ENCODE measurements around the gene ARHGAP21.
"Not testable (repeated sequence)": the region's sequence is repeated elsewhere in the genome, so short reads cannot be mapped to it uniquely, and the experiment has no call there.

The ARHGAP21 gene

GRCh38 chr10:24723788-24724380, at the start of gene ARHGAP21:
TSS of gene ARHGAP21 (minus strand) at chr10:24723887. CDS start at chr10:24721899, 1,988 bp downstream.
- DNase-seq, result peak; percentile 74

- no peak for DNase-seq
These were observed 48.4 kb upstream of the ARHGAP21 start for GRCh38 chr10:24771943-24772694.

- not testable (repeated sequence) for DNase-seq
These were observed 41.3 kb upstream of the ARHGAP21 start for GRCh38 chr10:24764991-24765390.

DNA sequence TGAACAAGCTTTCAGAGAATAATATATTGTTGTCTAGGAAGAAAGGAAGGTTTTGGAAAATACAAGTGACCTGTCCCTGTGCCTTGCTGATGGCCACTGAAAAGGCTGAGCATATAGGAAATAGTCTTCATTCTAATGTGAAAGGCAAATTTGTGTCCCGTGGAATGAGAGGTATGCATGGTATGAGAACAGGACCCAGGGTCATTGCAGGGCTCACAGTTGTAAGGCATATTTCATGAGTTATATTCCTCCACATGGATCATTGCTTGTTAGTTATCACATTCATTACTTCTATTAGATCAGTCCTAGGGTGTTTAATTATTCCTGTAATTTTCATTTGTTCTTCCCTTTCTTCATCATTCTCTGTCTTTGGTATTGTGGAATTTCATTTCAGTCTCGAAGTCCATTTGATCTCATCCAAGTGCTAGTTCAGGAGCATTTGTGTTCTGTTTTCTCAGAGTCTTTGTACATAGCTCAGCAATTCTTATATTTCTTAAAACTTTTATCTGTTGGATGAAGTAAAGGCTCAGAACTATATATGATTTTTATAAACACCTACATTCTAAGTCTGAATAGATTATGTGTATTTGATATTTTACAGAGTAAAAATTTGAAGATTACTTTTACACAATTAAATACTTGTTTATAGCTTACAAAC, 39.4 kb upstream of the ARHGAP21 start:
- no peak for DNase-seq

DNA sequence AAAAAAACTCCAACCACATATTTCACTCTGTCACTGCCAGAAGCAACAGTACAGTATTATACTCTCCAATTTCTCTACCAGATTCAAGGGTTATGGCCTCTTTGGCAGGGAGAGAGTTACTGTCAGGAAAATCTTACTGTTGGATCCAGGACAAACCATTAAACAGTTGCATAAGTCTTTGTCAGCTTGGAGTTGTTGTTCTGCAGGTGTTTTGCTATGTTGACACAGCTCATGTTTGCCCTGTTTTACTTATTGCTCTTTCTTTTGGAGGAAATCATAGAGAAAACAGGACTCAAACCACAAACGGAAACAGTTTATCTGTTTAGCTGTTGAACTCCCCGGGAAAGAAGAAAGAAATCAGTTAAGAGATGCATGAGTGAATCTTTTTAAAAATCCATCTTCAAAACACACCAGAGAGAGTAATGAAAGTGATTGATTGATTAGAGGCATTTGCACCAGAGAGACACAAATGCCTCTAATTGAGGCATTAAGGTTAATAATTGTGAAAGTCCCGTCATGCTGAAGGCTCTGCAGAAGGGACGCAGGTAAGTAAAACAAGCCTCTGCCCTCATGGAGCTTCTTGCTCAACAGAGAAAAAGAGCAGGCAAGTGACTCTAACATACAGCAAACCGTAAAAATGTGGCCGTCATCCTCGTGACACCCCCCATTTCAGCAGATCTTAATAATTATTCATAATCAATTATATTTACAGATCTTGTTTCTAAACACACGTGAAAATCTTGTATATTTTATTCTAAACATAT, 38.7 kb upstream of the ARHGAP21 start:
- DNase-seq, result no peak

DNA sequence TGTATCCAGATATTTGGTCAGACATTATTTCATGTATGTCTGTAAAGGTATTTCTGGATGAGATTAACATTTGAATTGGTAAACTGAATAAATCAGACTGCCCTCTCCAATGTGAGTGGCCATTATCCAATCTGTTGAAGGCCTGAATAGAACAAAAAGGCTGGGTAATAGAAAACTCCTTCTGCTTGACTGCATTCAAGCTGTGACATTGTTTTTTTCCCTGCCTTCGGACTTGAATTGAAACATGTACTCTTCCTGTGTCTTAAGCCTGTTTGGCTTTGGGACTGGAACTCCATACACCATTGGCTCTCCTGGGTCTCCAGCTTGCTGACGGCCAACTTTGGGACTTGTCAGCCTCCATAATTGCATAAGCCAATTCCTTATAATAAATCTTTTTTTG, 36.0 kb upstream of the ARHGAP21 start:
- DNase-seq, result no peak

GRCh38 chr10:24758254-24758653, 34.6 kb upstream of the ARHGAP21 start:
- DNase-seq, result not testable (repeated sequence)

DNA sequence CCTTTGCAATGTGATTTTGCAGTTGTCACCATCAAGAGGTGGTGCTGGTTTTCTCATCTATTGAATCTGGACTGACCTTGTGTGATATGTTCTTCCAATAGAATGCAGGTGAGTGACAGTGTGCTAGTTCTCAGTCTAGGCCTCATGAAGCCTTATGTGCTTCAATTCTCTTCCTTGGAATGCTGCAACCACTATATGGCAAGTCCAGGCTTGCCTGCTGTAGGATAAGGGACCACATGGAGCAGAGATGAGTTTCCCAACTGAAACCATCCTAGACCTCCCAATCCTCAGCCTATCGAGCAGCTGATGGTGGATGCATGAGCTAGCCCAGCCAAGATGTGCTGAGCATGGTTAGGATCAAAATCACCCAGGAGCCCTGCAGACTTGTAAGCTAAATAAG, 32.6 kb upstream of the ARHGAP21 start:
- DNase-seq, result no peak

- no peak for DNase-seq
These were observed 28.0 kb upstream of the ARHGAP21 start for GRCh38 chr10:24751716-24752115.

- DNase-seq, result no peak
These were observed 27.0 kb upstream of the ARHGAP21 start for GRCh38 chr10:24750695-24751094.

- DNase-seq, result no peak
These were observed 24.5 kb upstream of the ARHGAP21 start for GRCh38 chr10:24748214-24748613.

DNA sequence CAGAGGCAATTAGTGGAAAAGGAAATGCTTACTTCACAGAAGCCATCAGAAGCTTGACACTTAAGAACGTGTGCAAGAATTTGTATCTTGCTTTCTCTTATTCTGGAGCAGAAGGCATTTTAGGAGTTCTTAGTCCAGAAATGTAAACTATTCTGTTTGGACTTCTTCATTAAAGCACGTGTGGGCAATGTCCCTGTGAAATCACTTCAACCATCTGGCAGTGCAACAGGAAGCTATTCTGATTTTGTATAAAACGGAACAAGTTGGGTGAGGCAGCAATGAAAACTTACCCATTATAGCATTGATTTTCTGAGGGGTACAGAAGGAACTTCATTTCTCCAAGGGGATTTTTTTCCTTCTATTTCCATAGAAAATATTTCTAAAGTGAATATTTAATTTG, 21.3 kb upstream of the ARHGAP21 start:
- DNase-seq, result peak; percentile 74

DNA sequence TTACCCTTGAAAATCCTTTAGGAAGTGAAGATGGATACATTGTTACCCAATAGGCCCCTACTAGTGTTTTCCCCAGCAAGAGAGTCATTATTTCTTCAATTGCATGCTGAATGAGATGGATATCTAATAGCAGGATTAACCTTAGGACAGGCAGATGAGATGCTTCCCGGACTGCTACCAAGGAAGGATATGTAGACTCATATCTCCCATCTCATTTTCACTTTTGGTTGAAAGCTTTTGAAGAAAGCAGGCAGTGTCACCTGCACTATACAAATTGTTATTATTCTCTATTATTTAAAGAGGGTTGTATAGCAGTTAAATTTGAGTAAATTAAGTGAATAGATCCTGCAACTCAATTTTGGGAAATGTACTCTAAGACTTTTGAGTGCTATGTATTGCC, 17.0 kb upstream of the ARHGAP21 start:
- DNase-seq, result no peak

- DNase-seq, result no peak
These were observed 13.3 kb upstream of the ARHGAP21 start for GRCh38 chr10:24737001-24737400.

GRCh38 chr10:24731942-24732341, 8.3 kb upstream of the ARHGAP21 start:
- DNase-seq, result no peak

- no peak for DNase-seq
These were observed 7.1 kb upstream of the ARHGAP21 start for GRCh38 chr10:24730811-24731210.

GRCh38 chr10:24727786-24728185, 4.1 kb upstream of the ARHGAP21 start:
- DNase-seq, result peak; percentile 45

DNA sequence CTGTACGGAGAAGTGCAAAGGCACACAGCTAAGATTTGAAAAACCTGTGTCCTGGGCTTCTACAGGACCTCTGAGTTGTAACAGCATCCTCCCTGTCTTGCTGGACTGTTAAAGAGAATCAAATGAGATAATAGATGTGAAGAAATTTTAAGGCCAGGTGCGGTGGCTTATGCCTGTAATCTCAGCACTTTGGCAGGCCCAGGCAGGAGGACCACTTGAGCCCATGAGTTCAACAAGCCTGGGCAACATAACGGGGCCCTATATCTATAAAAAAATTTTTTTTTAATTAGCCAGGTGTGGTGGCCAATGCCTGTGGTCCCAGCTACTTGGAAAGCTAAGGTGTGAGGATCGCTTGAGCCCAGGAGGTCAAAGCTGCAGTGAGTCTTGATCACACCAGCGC, 2.9 kb upstream of the ARHGAP21 start:
- no peak for DNase-seq

- not testable (repeated sequence) for DNase-seq
These were observed 2.3 kb upstream of the ARHGAP21 start for GRCh38 chr10:24726029-24726428.

- peak; percentile 97 for DNase-seq
These were observed 918 bp upstream of the ARHGAP21 start for GRCh38 chr10:24724381-24725228.

- peak; percentile 51 for DNase-seq
These were observed 300 bp downstream of the ARHGAP21 start for GRCh38 chr10:24723386-24723787.

DNA sequence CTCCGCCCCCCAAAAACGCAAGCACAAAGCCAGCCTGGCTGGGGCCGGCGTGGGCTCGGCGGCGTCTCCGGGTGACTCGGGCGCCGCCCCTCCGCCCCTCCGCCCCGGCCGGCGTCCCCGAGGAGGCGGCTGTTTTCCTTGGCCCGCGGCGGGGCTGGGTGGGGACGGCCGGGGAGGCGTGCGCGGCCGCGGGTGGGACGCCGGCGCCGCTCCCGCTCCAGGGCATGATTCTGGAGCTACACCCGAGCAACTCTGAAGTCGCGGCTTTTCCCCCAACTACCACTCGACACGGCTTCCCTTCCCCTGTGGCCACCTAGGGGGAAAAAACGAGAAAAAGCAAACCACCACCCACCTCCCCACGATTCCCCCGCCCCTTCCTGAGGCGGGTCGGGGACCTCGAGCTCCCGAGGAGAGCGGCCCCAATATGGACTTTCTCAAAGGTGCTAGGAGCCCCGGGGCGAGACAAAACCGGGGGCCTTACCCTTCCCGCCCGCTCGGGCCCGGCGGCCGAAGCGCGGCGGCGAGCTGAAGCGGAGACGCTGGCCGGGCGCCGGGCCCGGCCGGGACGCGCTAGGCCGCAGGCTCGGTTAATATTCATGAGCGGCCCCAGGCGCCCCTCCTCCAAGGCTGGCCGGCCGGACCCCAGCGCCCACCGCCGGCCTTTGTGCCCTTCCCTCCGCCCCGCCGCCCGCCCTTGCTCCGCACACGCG, 856 bp downstream of the ARHGAP21 start:
- peak; percentile 37 for DNase-seq
